Upper lobe of left lung (tissue), 4 donors: ENCODE measurements around the gene ZNF638.

Experiments
- POLR2A ChIP-seq, 4 donors: fragments of 450-650 bp; IDR thresholded peaks; one replicate each; pipeline ENCODE4 v1.5.1; 2016 to 2017; ENCODE audit warnings: antibody characterized with exemption in 4 of 4, mild to moderate bottlenecking in 2 of 4
- TF ChIP-seq, protein P1 (sequence below), 6 experiments: fragments of 450-650 bp in 4 of 6; fragments of 200-600 bp in 2 of 6; sonication (generic) in 2 of 6; IDR thresholded peaks; one replicate each; pipeline ENCODE4 v1.5.1; 2016 to 2019; ENCODE audit warnings: antibody characterized with exemption in 6 of 6

DNA sequence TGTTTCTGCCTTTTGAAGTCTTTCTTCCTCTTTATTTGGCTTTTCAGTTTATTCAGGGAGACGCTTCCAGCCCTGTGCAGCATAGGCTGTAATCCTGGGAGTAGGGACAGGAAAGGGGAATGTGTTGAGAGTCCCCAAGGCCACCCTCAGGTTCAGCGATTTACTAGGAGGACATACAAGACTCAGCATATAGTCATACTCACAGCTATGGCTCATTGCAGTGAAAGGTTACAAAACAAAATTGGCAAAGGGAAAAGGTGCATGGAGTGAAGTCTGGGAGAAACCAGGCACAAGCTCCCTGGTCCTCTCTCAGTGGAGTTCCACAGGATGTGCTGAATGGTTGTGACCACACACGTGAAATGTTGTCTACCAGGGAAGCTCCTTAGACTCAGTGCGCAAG, 49.6 kb upstream of the ZNF638 start:
- TF ChIP-seq, protein P1, sequence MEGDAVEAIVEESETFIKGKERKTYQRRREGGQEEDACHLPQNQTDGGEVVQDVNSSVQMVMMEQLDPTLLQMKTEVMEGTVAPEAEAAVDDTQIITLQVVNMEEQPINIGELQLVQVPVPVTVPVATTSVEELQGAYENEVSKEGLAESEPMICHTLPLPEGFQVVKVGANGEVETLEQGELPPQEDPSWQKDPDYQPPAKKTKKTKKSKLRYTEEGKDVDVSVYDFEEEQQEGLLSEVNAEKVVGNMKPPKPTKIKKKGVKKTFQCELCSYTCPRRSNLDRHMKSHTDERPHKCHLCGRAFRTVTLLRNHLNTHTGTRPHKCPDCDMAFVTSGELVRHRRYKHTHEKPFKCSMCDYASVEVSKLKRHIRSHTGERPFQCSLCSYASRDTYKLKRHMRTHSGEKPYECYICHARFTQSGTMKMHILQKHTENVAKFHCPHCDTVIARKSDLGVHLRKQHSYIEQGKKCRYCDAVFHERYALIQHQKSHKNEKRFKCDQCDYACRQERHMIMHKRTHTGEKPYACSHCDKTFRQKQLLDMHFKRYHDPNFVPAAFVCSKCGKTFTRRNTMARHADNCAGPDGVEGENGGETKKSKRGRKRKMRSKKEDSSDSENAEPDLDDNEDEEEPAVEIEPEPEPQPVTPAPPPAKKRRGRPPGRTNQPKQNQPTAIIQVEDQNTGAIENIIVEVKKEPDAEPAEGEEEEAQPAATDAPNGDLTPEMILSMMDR (IDR thresholded peaks at IDR 0.05) = no peak
- no peak for TF ChIP-seq POLR2A (IDR thresholded peaks at IDR 0.05)
